ENCODE results near the gene SPINDOC. TPM values are rescaled to one million over a fixed set of nuclear protein-coding genes. Genes with fewer than 3 reads are reported as not detected.
"Not testable (repeated sequence)": the region's sequence is repeated elsewhere in the genome, so short reads cannot be mapped to it uniquely, and the experiment has no call there.

Gene SPINDOC
- total RNA-seq, 1 donor from 2014 or later, result 60.1 TPM

DNA sequence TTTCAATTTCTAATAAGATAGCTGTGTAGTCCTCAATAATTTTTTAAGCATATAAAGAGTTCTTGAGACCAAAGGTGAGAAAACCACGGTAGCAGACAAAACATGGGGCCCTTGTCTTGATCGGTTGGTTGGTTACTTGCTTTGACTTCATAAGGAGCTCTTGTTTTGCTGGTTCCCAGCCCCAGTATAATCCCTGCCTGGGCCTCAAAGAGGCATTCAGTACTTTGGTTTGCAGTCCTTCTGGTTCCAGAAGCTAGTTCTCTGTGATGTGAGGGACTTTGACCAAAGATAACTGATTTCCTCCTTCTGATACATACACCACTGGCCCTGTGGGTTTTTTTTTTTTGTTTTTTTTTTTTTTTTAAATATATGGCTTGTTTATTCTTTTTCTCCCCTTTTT lies 42.7 kb downstream of the SPINDOC start:
- peaks cover 5% of the 10 kb centered on the region for H3K9me3 Mint-ChIP-seq
- TF ChIP-seq, protein P1, sequence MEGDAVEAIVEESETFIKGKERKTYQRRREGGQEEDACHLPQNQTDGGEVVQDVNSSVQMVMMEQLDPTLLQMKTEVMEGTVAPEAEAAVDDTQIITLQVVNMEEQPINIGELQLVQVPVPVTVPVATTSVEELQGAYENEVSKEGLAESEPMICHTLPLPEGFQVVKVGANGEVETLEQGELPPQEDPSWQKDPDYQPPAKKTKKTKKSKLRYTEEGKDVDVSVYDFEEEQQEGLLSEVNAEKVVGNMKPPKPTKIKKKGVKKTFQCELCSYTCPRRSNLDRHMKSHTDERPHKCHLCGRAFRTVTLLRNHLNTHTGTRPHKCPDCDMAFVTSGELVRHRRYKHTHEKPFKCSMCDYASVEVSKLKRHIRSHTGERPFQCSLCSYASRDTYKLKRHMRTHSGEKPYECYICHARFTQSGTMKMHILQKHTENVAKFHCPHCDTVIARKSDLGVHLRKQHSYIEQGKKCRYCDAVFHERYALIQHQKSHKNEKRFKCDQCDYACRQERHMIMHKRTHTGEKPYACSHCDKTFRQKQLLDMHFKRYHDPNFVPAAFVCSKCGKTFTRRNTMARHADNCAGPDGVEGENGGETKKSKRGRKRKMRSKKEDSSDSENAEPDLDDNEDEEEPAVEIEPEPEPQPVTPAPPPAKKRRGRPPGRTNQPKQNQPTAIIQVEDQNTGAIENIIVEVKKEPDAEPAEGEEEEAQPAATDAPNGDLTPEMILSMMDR (IDR thresholded peaks at IDR 0.05; ENCODE audit: unreplicated experiment), result no peak
- peaks cover 16% of the 10 kb centered on the region for H3K4me1 Mint-ChIP-seq
- DNase-seq (ENCODE audit: low spot score in 2 of 2, unreplicated experiment in 2 of 2), result no peak
- no peak overlapping the region for H3K4me3 Mint-ChIP-seq
- H3K27ac Mint-ChIP-seq, result no peak overlapping the region
- H3K36me3 Mint-ChIP-seq, result peaks cover 14% of the 10 kb centered on the region
- H3K27me3 Mint-ChIP-seq (ENCODE audit: low read depth), result no peaks in the 10 kb centered on the region

DNA sequence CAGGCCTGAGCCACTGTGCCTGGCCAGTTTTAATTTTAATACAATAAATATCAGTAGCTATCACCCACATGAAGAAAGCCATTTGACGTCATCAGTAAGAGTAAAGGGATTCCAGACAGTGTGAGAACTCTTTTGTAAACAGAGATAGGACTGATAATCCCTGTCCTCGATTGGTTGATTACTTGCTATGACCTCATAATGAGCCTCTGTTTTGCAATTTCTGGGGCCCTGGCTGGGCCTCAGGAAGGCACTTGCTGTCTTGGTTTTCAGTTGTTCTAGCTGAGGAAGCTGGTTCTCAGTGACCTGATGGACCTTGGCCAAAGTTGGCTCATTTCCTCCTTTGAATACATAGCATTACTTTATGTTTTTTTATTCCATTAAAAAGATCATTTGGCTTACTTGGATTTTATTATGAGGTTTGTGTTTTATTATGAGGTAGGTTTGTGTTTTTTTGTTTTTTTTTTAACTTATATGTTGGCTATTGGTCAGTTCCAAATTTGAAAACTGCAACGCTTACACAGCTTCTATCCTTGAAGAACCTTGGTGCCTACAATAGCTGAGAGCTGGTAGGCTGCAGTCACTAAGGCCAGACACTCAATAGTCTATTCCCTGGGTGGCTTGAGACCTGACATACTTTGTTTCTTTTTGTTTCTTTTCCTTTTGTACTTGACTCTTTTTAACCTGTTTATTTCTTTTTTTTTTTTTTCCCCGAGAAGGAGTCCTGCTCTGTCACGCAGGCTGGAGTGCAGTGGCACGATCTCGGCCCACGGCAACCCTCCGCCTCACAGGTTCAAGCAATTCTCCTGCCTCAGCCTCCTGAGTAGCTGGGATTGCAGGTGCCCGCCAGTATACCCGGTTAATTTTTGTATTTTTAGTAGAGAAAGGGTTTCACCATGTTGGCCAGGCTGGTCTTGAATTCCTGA lies 45.6 kb downstream of the SPINDOC start:
- peaks cover 5% of the 10 kb centered on the region for H3K9me3 Mint-ChIP-seq
- H3K27me3 Mint-ChIP-seq (ENCODE audit: low read depth), result no peaks in the 10 kb centered on the region
- peak overlapping the region; percentile 71 for H3K27ac Mint-ChIP-seq
- TF ChIP-seq, protein P1 (IDR thresholded peaks at IDR 0.05; ENCODE audit: unreplicated experiment), result no peak
- H3K36me3 Mint-ChIP-seq, result peaks cover 13% of the 10 kb centered on the region
- H3K4me1 Mint-ChIP-seq, result peaks cover 8% of the 10 kb centered on the region
- DNase-seq (ENCODE audit: low spot score in 2 of 2, unreplicated experiment in 2 of 2), result no peak
- H3K4me3 Mint-ChIP-seq, result no peak overlapping the region

DNA sequence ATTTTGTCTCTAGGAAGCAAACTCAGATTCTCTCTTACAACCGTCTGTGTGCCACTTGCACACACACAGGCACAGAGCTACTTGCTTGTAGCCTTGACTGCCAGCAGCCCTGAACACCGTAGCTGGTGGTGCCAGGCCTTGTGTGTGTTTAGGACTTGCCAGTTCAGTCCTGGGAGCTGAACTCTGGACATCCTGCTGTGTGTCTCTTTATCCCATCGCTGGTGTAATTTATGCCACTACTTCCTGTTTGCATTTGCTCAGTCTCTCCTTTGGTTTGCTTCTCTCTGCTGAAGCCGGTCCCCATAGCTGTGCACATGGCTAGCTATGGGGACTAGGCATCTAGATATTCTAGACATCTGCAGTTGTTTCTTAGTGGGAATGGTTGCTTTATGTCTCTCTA lies 49.7 kb downstream of the SPINDOC start:
- peak overlapping the region; percentile 76 for H3K27ac Mint-ChIP-seq
- no peaks in the 10 kb centered on the region for H3K27me3 Mint-ChIP-seq (ENCODE audit: low read depth)
- TF ChIP-seq, protein P1 (IDR thresholded peaks at IDR 0.05; ENCODE audit: unreplicated experiment), result no peak
- no peak for DNase-seq (ENCODE audit: low spot score in 2 of 2, unreplicated experiment in 2 of 2)
- H3K36me3 Mint-ChIP-seq, result peaks cover 5% of the 10 kb centered on the region
- peaks cover 23% of the 10 kb centered on the region for H3K4me1 Mint-ChIP-seq
- H3K4me3 Mint-ChIP-seq, result no peak overlapping the region
- H3K9me3 Mint-ChIP-seq, result no peaks in the 10 kb centered on the region

DNA sequence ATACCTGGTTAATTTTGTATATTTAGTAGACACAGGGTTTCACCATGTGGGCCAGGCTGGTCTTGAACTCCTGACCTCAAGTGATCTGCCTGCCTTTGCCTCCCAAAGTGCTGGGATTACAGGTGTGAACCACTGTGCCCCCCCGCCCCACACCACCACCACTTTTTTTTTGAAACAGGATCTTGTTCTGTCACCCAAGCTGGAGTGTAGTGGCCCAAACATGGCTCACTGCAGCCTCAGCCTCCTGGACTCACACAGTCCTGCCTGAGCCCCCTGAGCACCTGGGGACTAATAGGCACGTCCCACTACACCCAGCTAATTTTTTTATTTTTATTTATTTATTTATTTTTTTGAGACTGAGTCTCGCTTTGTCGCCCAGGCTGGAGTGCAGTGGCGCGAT lies 50.4 kb downstream of the SPINDOC start:
- H3K4me1 Mint-ChIP-seq, result peaks cover 26% of the 10 kb centered on the region
- not testable (repeated sequence) for H3K27me3 Mint-ChIP-seq (ENCODE audit: low read depth); H3K36me3 Mint-ChIP-seq; H3K27ac Mint-ChIP-seq; DNase-seq (ENCODE audit: low spot score in 2 of 2, unreplicated experiment in 2 of 2); H3K9me3 Mint-ChIP-seq; H3K4me3 Mint-ChIP-seq

DNA sequence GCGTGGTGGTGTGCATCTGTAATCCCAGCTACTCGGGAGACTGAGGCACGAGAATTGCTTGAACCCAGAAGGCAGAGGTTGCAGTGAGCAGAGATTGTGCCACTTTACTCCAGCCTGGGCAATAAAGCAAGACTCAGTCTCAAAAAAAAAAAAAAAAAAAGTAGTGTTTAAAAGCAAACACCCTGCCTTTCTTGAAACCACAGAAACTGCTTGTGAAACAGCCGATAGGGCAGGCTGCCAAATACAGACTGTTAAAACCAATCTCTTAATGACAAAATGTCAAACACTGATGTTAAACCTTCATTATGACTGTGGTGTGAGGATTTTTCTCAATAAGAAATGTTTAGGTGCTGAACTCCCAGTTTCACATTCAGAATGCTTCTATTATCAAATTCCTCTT lies 53.0 kb downstream of the SPINDOC start:
- Mint-ChIP-seq H3K36me3 (peaks cover 1% of the 10 kb centered on the region), H3K27ac (peak overlapping the region; percentile 4), H3K27me3 (ENCODE audit: low read depth) (no peaks in the 10 kb centered on the region), H3K4me1 (peaks cover 45% of the 10 kb centered on the region), H3K9me3 (no peaks in the 10 kb centered on the region), H3K4me3 (no peak overlapping the region)
- TF ChIP-seq, protein P1 (IDR thresholded peaks at IDR 0.05; ENCODE audit: unreplicated experiment), result no peak
- no peak for DNase-seq (ENCODE audit: low spot score in 2 of 2, unreplicated experiment in 2 of 2)

DNA sequence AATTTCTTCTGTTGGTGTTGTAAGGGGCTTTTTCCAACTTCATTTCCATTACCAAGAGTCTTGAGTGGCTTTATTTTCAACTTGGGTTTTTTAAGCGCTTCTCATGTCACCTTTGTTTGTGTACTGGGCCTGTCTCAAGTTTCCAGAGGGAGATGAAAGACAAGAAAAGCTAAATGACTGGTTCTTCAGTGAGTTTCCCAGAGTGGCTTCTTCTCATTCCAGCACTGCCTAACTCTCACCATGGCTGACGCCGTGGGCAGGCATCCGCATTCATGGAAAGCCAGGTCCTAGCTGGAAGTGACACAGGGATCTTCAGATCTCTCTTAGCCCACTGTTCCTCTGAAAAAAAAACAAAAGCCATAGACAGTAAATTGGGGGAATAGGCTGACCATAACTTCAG lies 54.3 kb downstream of the SPINDOC start:
- Mint-ChIP-seq H3K27me3 (ENCODE audit: low read depth) (no peaks in the 10 kb centered on the region), H3K4me3 (no peak overlapping the region), H3K9me3 (no peaks in the 10 kb centered on the region), H3K4me1 (peaks cover 53% of the 10 kb centered on the region), H3K27ac (peak overlapping the region; percentile 43), H3K36me3 (no peaks in the 10 kb centered on the region)
- DNase-seq (ENCODE audit: low spot score in 2 of 2, unreplicated experiment in 2 of 2), result no peak
- TF ChIP-seq, protein P1 (IDR thresholded peaks at IDR 0.05; ENCODE audit: unreplicated experiment), result no peak
